Activated naive CD8-positive, alpha-beta T cell treated with anti-CD3 and anti-CD28 coated beads for 36 hours (primary cell): ENCODE measurements around the gene WASL. TPM values are rescaled to one million over a fixed set of nuclear protein-coding genes. Genes with fewer than 3 reads are reported as not detected.
"Not testable (repeated sequence)": the region's sequence is repeated elsewhere in the genome, so short reads cannot be mapped to it uniquely, and the experiment has no call there.

Experiments
- DNase-seq: peaks from one replicate; pipeline ENCODE4 v3.0.0; 2021
- H3K27ac Mint-ChIP-seq: one replicate; pipeline ENCODE4 v1.8.0; 2022; ENCODE audit warnings: mild to moderate bottlenecking, moderate library complexity, mixed read lengths
- H3K27me3 Mint-ChIP-seq: one replicate; pipeline ENCODE4 v1.8.0; 2022; ENCODE audit warnings: mild to moderate bottlenecking, mixed read lengths
- H3K36me3 Mint-ChIP-seq: one replicate; pipeline ENCODE4 v1.8.0; 2021; ENCODE audit warnings: mild to moderate bottlenecking, mixed read lengths
- H3K4me1 Mint-ChIP-seq: one replicate; pipeline ENCODE4 v1.8.0; 2021; ENCODE audit warnings: mixed read lengths
- H3K4me3 Mint-ChIP-seq: one replicate; pipeline ENCODE4 v1.8.0; 2022; ENCODE audit warnings: mild to moderate bottlenecking, moderate library complexity, mixed read lengths
- H3K9me3 Mint-ChIP-seq: one replicate; pipeline ENCODE4 v1.8.0; 2022; ENCODE audit warnings: mixed read lengths
- total RNA-seq, 2 experiments: library from RNA; stranded (reverse); gene quantifications; one replicate each; pipeline ENCODE4 v1.2.3, GENCODE V29; 2021

WASL gene
- total RNA-seq, 2 experiments from 2014 or later: 5.1 to 5.5 TPM

DNA sequence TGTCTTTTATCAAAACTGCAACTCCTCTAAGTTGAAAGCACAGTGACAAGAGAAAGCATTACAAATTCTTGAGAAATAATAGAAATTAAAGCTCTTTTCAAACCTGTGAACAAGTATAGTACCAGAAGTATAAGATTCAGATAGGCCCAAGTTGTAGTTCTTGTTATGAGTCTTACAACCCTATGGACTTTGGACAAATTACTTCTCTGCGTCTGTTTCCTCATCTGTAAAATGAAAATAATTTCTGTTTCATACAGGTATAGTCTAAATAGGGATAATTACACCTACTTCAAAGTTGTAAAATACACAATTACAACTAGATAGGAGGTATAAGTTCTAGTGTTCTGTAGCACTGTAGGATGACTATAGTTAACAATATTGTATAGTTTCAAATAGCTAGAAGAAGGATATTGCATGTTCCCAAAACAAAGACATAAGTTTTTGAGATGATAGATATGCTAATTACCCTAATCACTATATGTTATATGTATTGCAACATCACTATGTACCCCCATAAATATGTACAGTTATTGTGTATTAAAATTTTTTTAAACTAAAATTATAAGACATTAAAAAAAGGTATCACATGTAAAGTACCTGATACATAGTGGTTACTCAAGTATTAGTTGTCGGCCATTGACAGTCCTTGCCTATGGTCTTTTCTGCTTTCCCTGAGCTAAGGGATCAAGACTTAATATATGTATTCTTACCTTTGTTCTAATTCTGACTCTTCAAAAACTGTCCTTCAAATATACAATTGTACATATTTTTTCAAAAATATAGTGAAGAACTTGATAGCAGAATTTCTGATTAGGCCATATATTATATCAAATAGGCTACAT lies 1.8 kb upstream of the WASL start:
- no peaks in the 10 kb centered on the region for H3K27me3 Mint-ChIP-seq
- H3K4me1 Mint-ChIP-seq: peaks cover 43% of the 10 kb centered on the region
- peaks cover 15% of the 10 kb centered on the region for H3K36me3 Mint-ChIP-seq
- no peak overlapping the region for H3K27ac Mint-ChIP-seq
- no peak for DNase-seq
- no peaks in the 10 kb centered on the region for H3K9me3 Mint-ChIP-seq
- peak overlapping the region; percentile 55 for H3K4me3 Mint-ChIP-seq

DNA sequence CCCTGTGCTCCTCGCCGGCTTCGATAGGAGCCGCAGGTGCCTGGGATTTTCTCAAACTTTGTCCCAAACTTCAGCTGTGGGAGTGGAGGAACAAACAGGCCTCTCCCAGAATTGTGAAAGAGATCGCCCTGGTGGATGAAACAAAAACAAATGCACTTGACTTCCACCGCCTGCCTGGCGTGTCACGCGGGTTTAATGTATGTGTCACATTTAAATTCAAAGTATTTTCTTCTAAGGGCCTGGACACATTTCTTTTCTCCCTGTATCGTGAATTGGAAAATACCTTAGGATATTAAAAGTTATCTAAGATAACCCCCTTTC lies 694 bp upstream of the WASL start:
- Mint-ChIP-seq H3K4me3 (peak overlapping the region; percentile 96), H3K27me3 (no peaks in the 10 kb centered on the region), H3K36me3 (peaks cover 15% of the 10 kb centered on the region), H3K27ac (peak overlapping the region; percentile 97), H3K9me3 (no peaks in the 10 kb centered on the region), H3K4me1 (peaks cover 46% of the 10 kb centered on the region)
- peak; percentile 37 for DNase-seq

GRCh38 chr7:123748171-123748733 lies 551 bp downstream of the WASL start:
- Mint-ChIP-seq H3K36me3 (peaks cover 19% of the 10 kb centered on the region), H3K27ac (peak overlapping the region; percentile 95), H3K9me3 (no peaks in the 10 kb centered on the region), H3K27me3 (no peaks in the 10 kb centered on the region), H3K4me3 (peak overlapping the region; percentile 99), H3K4me1 (peaks cover 50% of the 10 kb centered on the region)
- peak; percentile 41 for DNase-seq

DNA sequence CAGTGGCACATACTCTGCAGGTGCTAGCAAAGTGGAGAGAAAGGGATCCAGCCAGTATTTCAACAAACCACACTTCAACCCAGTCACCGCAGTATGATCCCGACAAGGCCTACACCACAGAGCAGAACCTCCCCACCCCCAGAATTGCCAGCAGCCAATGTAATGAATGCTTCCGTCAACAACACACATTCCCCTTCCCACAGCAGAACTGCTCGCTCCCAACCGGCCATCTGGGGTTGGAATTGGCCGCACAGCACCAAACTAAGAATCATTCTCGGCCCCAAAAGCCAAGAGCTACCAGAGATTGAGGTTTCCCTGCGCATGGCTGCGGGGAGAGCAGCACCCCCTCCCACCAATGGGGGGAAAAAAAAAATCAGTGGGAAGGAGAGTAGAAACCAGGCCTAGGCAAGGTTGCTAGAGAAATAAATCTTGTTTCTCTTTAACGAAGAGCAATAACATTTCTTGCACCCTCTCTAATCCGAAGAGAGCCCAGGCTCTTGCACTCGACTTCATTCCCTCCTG lies 1.1 kb downstream of the WASL start:
- Mint-ChIP-seq H3K27ac (peak overlapping the region; percentile 95), H3K4me3 (peak overlapping the region; percentile 99), H3K27me3 (no peaks in the 10 kb centered on the region), H3K36me3 (peaks cover 20% of the 10 kb centered on the region), H3K4me1 (peaks cover 55% of the 10 kb centered on the region), H3K9me3 (no peaks in the 10 kb centered on the region)
- peak; percentile 19 for DNase-seq

DNA sequence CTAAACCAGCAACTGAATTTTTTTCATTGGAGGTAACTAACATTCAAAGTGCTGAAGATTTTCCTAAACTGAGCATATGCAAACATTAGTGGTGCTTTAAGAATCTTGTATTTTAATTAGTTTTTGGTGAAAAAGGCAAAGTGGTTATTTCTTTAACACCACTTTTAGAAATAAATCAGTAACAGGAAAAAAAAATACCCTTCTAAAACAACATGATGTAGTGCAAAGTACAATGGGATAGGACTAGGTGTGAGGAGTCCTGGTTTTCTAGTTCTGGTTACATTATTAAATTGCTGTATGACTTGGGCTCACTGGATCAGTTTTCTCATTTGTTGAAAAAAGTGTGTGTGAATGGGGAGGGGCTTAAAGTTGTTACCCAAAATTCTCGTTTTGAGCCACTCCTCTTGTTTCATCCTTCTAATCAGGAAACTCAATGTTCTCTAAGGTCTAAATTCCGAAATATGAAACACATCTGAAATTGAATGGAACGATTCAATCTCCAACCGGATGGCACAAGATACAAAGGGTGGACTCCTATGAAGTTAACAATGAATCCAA lies 1.8 kb downstream of the WASL start:
- peak overlapping the region; percentile 95 for H3K27ac Mint-ChIP-seq
- no peak for DNase-seq
- H3K4me3 Mint-ChIP-seq: peak overlapping the region; percentile 99
- peaks cover 20% of the 10 kb centered on the region for H3K36me3 Mint-ChIP-seq
- peaks cover 59% of the 10 kb centered on the region for H3K4me1 Mint-ChIP-seq
- H3K27me3 Mint-ChIP-seq: no peaks in the 10 kb centered on the region
- H3K9me3 Mint-ChIP-seq: no peaks in the 10 kb centered on the region

DNA sequence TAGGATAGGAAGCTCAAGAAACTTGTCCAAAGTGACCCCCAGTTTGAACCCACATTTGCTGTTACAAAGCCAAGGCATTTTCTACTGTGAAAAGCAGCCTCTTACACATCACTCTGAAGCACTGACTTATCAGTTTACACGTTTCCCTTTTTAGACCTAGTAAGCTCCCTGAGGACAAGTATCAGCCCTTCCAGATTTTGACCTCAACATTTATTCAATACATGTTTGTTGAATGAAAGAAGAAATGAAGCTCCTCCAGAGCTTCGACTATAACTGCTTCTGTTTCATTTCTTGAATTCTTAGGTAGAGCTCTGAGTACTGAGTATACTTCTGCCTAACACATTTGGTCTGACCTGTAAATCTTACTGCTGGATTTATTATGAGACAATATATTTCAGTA lies 2.7 kb downstream of the WASL start:
- no peaks in the 10 kb centered on the region for H3K9me3 Mint-ChIP-seq
- peak overlapping the region; percentile 99 for H3K4me3 Mint-ChIP-seq
- peaks cover 20% of the 10 kb centered on the region for H3K36me3 Mint-ChIP-seq
- H3K27me3 Mint-ChIP-seq: no peaks in the 10 kb centered on the region
- no peak for DNase-seq
- peak overlapping the region; percentile 25 for H3K27ac Mint-ChIP-seq
- peaks cover 50% of the 10 kb centered on the region for H3K4me1 Mint-ChIP-seq

DNA sequence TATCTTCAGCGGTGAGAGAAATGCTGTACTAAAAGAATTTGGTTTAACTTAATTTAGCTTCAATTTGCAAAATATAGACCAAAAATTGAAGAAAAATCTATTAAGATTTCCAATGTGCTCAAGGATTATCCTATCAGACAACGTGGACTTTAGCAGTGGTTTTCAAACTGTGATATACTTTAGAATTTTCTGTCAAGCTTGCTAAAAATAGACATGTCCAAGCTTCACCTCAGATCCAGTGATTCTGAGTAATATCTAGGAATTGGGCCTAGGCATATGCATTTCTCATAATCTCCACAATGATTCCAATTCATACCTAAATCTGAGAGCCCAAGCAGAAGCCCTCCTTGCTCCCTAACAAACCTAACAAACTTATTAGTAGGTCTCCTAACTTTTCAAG lies 3.4 kb downstream of the WASL start:
- Mint-ChIP-seq H3K36me3 (peaks cover 20% of the 10 kb centered on the region), H3K27ac (no peak overlapping the region), H3K9me3 (no peaks in the 10 kb centered on the region), H3K4me1 (peaks cover 53% of the 10 kb centered on the region), H3K27me3 (no peaks in the 10 kb centered on the region), H3K4me3 (no peak overlapping the region)
- DNase-seq: no peak

DNA sequence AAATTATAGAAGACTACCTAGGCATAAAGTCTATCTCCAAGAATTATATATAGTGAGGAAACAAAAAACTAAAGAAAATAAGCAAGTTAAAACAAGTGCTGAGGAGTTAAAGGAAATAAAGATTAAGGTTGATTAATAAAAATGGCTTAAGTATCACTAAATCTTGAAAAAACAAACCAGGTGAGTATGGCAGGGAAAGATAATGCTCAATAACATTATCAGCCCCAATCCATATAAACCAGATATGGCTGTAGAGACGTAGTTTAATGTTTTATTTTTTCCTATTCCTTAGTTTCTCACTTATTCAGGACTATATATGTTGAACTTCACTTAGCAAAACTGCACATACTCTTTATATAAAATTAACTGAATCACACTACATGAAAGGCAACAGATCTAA lies 4.4 kb downstream of the WASL start:
- H3K4me3 Mint-ChIP-seq: no peak overlapping the region

DNA sequence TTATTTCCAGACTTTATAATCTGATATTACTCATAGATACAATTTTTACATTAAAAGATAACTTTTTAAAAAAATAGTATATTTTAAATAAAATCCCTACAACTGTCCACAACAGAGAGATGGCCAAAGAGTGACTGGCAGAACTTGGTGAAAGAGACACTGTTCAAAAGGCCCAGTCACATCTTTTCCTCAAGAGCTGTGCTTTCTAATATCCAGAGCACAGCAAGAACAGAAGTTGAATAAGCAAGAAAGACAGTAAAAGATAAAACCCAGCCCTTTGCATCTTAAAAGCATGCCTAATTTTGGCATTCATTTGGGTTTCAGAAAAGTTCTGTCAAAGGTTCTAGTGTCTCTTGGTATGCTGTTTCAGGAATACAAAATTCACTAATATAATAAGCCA lies 6.9 kb downstream of the WASL start:
- DNase-seq: no peak
- Mint-ChIP-seq H3K36me3 (peaks cover 34% of the 10 kb centered on the region), H3K27me3 (no peaks in the 10 kb centered on the region), H3K9me3 (peaks cover 7% of the 10 kb centered on the region), H3K27ac (no peak overlapping the region), H3K4me1 (peaks cover 58% of the 10 kb centered on the region), H3K4me3 (no peak overlapping the region)

More for the DNA sequence above, 4.4 kb downstream of the WASL start:
- Mint-ChIP-seq H3K9me3 (no peaks in the 10 kb centered on the region), H3K27ac (no peak overlapping the region), H3K4me1 (peaks cover 50% of the 10 kb centered on the region), H3K27me3 (no peaks in the 10 kb centered on the region), H3K36me3 (peaks cover 21% of the 10 kb centered on the region)
- DNase-seq: no peak

DNA sequence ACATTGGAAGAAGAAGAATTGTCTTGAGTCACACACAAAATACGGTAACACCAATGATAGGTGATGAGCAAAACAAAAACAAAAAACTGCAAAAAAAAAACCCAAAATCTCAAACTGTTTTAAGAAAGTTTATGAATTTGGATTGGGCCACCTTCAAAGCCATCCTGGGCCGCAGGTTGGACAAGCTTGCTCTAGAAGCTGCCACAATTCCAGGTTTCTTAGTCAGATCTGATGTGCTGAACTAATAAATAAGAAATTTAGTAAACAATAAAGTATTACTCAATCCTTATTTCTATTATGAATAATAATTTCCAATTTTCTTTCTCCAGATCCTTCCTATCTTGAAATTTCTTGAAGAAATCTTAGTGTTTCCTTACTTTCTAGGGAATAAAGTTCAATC lies 10.0 kb downstream of the WASL start:
- Mint-ChIP-seq H3K27me3 (no peaks in the 10 kb centered on the region), H3K27ac (no peak overlapping the region), H3K4me3 (no peak overlapping the region), H3K36me3 (peaks cover 43% of the 10 kb centered on the region), H3K4me1 (peaks cover 36% of the 10 kb centered on the region), H3K9me3 (peaks cover 19% of the 10 kb centered on the region)
- no peak for DNase-seq

- H3K4me1 Mint-ChIP-seq: peaks cover 34% of the 10 kb centered on the region
- H3K36me3 Mint-ChIP-seq: peaks cover 45% of the 10 kb centered on the region
- H3K9me3 Mint-ChIP-seq: peaks cover 23% of the 10 kb centered on the region
- DNase-seq: no peak
- no peak overlapping the region for H3K27ac Mint-ChIP-seq
- no peak overlapping the region for H3K4me3 Mint-ChIP-seq
- no peaks in the 10 kb centered on the region for H3K27me3 Mint-ChIP-seq
Observed at GRCh38 chr7:123738356-123738755, 10.4 kb downstream of the WASL start.

DNA sequence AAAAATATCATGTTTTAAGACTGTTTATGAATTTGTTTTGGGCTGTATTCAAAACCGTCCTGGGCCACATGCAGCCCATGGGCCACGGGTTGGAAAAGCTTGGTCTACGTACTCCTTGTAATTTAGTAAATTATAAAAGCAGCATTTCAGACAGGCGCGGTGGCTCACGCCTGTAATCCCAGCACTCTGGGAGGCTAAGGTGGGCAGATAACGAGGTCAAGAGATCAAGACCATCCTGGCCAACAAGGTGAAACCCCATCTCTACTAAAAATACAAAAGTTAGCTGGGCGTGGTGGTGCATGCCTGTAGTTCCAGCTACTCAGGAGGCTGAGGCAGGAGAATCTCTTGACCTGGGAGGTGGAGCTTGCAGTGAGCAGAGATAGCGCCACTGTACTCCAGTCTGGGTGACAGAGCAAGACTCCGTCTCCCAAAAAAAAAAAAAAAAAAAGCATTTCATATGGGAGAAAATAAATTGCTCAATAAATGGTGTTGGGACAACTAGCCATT lies 11.6 kb downstream of the WASL start:
- DNase-seq, H3K27me3 Mint-ChIP-seq, H3K4me3 Mint-ChIP-seq, H3K27ac Mint-ChIP-seq: not testable (repeated sequence)
- Mint-ChIP-seq H3K4me1 (peaks cover 29% of the 10 kb centered on the region), H3K36me3 (peaks cover 54% of the 10 kb centered on the region), H3K9me3 (peaks cover 30% of the 10 kb centered on the region)

DNA sequence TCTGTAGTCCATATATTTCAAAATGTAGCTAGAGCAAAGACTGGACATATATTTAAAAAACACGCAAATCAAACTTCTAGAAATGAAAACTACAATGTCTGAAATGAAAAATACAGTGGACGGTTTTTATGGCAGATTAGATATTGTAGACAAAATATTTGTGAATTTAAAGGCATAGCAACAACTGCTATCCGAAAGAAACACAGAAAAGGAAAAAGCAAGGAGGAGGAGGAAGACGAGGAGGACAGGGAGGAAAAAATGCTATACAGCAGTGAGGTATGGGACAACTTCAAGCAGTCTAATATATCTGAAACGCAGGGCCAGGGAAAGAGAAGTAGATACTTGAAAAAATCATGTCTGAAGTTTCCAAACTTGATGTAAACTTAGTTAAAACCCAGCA lies 13.3 kb downstream of the WASL start:
- no peak for DNase-seq
- Mint-ChIP-seq H3K27me3 (no peaks in the 10 kb centered on the region), H3K27ac (no peak overlapping the region), H3K36me3 (peaks cover 62% of the 10 kb centered on the region), H3K4me3 (no peak overlapping the region), H3K9me3 (peaks cover 37% of the 10 kb centered on the region), H3K4me1 (peaks cover 34% of the 10 kb centered on the region)

GRCh38 chr7:123734498-123734897 lies 14.3 kb downstream of the WASL start:
- H3K27me3 Mint-ChIP-seq: no peaks in the 10 kb centered on the region

DNA sequence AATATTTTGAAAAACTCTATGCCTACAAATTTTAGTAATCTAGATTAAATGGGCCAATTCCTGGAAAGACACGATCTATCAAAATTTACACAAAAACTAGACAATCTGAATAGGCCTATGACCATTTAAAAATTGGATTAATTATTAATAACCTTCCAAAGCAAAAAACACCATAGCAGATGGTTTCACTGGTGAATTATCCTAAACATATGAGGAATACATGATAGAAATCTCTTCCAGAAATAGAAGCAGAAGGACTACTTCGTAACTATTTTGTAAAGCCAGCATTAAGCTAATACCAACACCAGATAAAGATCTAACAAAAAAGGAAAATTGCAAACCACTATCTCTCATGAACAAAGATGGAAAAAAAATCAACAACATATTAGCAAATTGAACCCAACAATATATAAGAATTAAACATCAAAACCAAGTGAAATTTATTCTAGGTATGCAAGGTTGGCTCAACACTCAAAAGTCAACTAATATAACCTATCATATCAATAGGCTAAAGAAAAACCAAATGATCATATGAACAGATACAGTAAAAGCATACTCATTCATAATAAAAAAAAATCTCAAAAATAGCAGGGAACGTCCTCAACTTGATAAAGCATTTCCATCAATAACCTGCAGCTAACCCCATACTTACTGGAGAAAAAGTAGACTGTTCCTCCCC lies 16.3 kb downstream of the WASL start:
- Mint-ChIP-seq H3K27ac (no peak overlapping the region), H3K4me3 (no peak overlapping the region), H3K27me3 (no peaks in the 10 kb centered on the region), H3K9me3 (peaks cover 37% of the 10 kb centered on the region), H3K4me1 (peaks cover 33% of the 10 kb centered on the region), H3K36me3 (peaks cover 67% of the 10 kb centered on the region)
- no peak for DNase-seq

More at GRCh38 chr7:123734498-123734897, 14.3 kb downstream of the WASL start:
- Mint-ChIP-seq H3K36me3 (peaks cover 69% of the 10 kb centered on the region), H3K4me1 (peaks cover 33% of the 10 kb centered on the region), H3K4me3 (no peak overlapping the region), H3K9me3 (peaks cover 42% of the 10 kb centered on the region), H3K27ac (no peak overlapping the region)
- DNase-seq: no peak
